ENCODE data around the gene TTLL12. TPM values are rescaled to one million over a fixed set of nuclear protein-coding genes. Genes with fewer than 3 reads are reported as not detected.

The TTLL12 gene
- total RNA-seq, 1 experiment from 2014 or later: 46.4 TPM

GRCh38 chr22:43152357-43153071, 34.4 kb downstream of the TTLL12 start:
- Histone ChIP-seq H3K4me3 (ENCODE audit: low read depth, low read length) (peak overlapping the region; percentile 90), H3K9me3 (no peaks in the 10 kb centered on the region), H3K4me1 (peaks cover 6% of the 10 kb centered on the region; the same call in 1 of the 2 replicates), H3K27me3 (replicated peaks; ENCODE audit: control insufficient read depth, insufficient read depth, low read length) (no peaks in the 10 kb centered on the region), H3K36me3 (ENCODE audit: control insufficient read depth, insufficient read depth, low read length) (no peaks in the 10 kb centered on the region)
- no peak for TF ChIP-seq CTCF (IDR thresholded peaks at IDR 0.05; ENCODE audit: insufficient read depth in 1 of 2, low read depth in 1 of 2, low read length in 1 of 2, severe bottlenecking in 1 of 2, unreplicated experiment in 1 of 2)
- H3K36me3 Mint-ChIP-seq (ENCODE audit: insufficient read depth, unreplicated experiment): no peaks in the 10 kb centered on the region
- intact Hi-C loops (cut with micrococcal nuclease; ENCODE audit: unreplicated experiment): no loop called here
- ChIA-PET CTCF (interaction anchor here (0.7 kb wide), 2 partner anchors 10 to 48 kb away, joined by 5 read pairs; no protein-coding TSS in a partner anchor), POLR2A (no interaction called here)
- no peak overlapping the region for H3K27ac Mint-ChIP-seq (ENCODE audit: unreplicated experiment)
- no peaks in the 10 kb centered on the region for H3K9me3 Mint-ChIP-seq (ENCODE audit: unreplicated experiment)
- DNase-seq: no peak
- no peaks in the 10 kb centered on the region for H3K27me3 Mint-ChIP-seq (ENCODE audit: insufficient read depth, unreplicated experiment)
- BruUV-seq (replicated peaks): no TSS peak
- H3K4me1 Mint-ChIP-seq (ENCODE audit: low read depth, unreplicated experiment): peaks cover 7% of the 10 kb centered on the region
- H3K4me3 Mint-ChIP-seq (ENCODE audit: unreplicated experiment): peak overlapping the region; percentile 88

GRCh38 chr22:43152003-43152356, 35.0 kb downstream of the TTLL12 start:
- Histone ChIP-seq H3K9me3 (no peaks in the 10 kb centered on the region), H3K36me3 (ENCODE audit: control insufficient read depth, insufficient read depth, low read length) (no peaks in the 10 kb centered on the region), H3K4me1 (peaks cover 6% of the 10 kb centered on the region; the same call in 1 of the 2 replicates), H3K4me3 (ENCODE audit: low read depth, low read length) (peak overlapping the region; percentile 90), H3K27me3 (replicated peaks; ENCODE audit: control insufficient read depth, insufficient read depth, low read length) (no peaks in the 10 kb centered on the region)
- Mint-ChIP-seq H3K9me3 (ENCODE audit: unreplicated experiment) (no peaks in the 10 kb centered on the region), H3K4me1 (ENCODE audit: low read depth, unreplicated experiment) (peaks cover 7% of the 10 kb centered on the region), H3K27me3 (ENCODE audit: insufficient read depth, unreplicated experiment) (no peaks in the 10 kb centered on the region), H3K4me3 (ENCODE audit: unreplicated experiment) (peak overlapping the region; percentile 88), H3K27ac (ENCODE audit: unreplicated experiment) (no peak overlapping the region), H3K36me3 (ENCODE audit: insufficient read depth, unreplicated experiment) (no peaks in the 10 kb centered on the region)
- BruUV-seq (replicated peaks): no TSS peak
- CTCF ChIA-PET: no interaction called here
- POLR2A ChIA-PET: no interaction called here
- DNase-seq: no peak
- intact Hi-C loops (cut with micrococcal nuclease; ENCODE audit: unreplicated experiment): no loop called here
- TF ChIP-seq CTCF (IDR thresholded peaks at IDR 0.05; ENCODE audit: insufficient read depth in 1 of 2, low read depth in 1 of 2, low read length in 1 of 2, severe bottlenecking in 1 of 2, unreplicated experiment in 1 of 2): no peak

GRCh38 chr22:43151251-43152002, 35.5 kb downstream of the TTLL12 start, which contains the start of gene TSPO:
TSPO (plus strand) TSS chr22:43151559; CDS start chr22:43159239, 7,680 bp downstream.
- Histone ChIP-seq H3K9me3 (no peaks in the 10 kb centered on the region), H3K4me1 (peaks cover 6% of the 10 kb centered on the region; the same call in 1 of the 2 replicates), H3K36me3 (ENCODE audit: control insufficient read depth, insufficient read depth, low read length) (no peaks in the 10 kb centered on the region), H3K27me3 (replicated peaks; ENCODE audit: control insufficient read depth, insufficient read depth, low read length) (no peaks in the 10 kb centered on the region), H3K4me3 (ENCODE audit: low read depth, low read length) (peak within 1 kb of the TSS; percentile 90)
- H3K4me1 Mint-ChIP-seq (ENCODE audit: low read depth, unreplicated experiment): peaks cover 7% of the 10 kb centered on the region
- no peak for TF ChIP-seq CTCF (IDR thresholded peaks at IDR 0.05; ENCODE audit: insufficient read depth in 1 of 2, low read depth in 1 of 2, low read length in 1 of 2, severe bottlenecking in 1 of 2, unreplicated experiment in 1 of 2)
- peak in 1 of 2 experiments; percentile 56 for DNase-seq
- intact Hi-C loops (cut with micrococcal nuclease; ENCODE audit: unreplicated experiment): no loop called here
- ChIA-PET POLR2A (interaction anchor here (0.6 kb wide), 2 partner anchors 9 to 137 kb away, joined by 7 to 8 read pairs; partner anchors contain the start of gene PACSIN2), CTCF (interaction anchor here (0.7 kb wide), 1 partner anchor 91 kb away, joined by 4 read pairs; no protein-coding TSS in a partner anchor)
- no peaks in the 10 kb centered on the region for H3K9me3 Mint-ChIP-seq (ENCODE audit: unreplicated experiment)
- no peaks in the 10 kb centered on the region for H3K27me3 Mint-ChIP-seq (ENCODE audit: insufficient read depth, unreplicated experiment)
- peak within 1 kb of the TSS; percentile 74 for H3K27ac Mint-ChIP-seq (ENCODE audit: unreplicated experiment)
- no peaks in the 10 kb centered on the region for H3K36me3 Mint-ChIP-seq (ENCODE audit: insufficient read depth, unreplicated experiment)
- H3K4me3 Mint-ChIP-seq (ENCODE audit: unreplicated experiment): peak within 1 kb of the TSS; percentile 88
- BruUV-seq (replicated peaks): no TSS peak
